HepG2 (cell line): ENCODE measurements around the gene CHRNA5.

Experiments
- ATF4 ChIP-seq, 2 experiments: fragments of 450-650 bp in 1 of 2; sonication (generic) in 1 of 2; formaldehyde crosslinking; IDR thresholded peaks; 2 replicates each; pipeline versions ENCODE4 v1.5.0 to v1.8.0; 2020 to 2022; ENCODE audit warnings: mild to moderate bottlenecking in 1 of 2, missing genetic modification reagents in 1 of 2
- CTCF ChIP-seq: sonication (generic); formaldehyde crosslinking; IDR thresholded peaks from 2 replicates; pipeline ENCODE4 v1.5.0; 2020; ENCODE audit warnings: mild to moderate bottlenecking, missing genetic modification reagents, moderate library complexity
- EP300 ChIP-seq, 3 experiments: sonication (generic) in 1 of 3; formaldehyde crosslinking in 1 of 3; IDR thresholded peaks; 2 replicates each; pipeline versions ENCODE4 v1.5.1 to v1.6.1; 2011 to 2020; ENCODE audit warnings: low read depth in 2 of 3, low read length in 2 of 3, borderline replicate concordance in 1 of 3, improper control_type of control experiment in 1 of 3, mild to moderate bottlenecking in 1 of 3, missing genetic modification reagents in 1 of 3, moderate library complexity in 1 of 3
- EZH2 ChIP-seq: conservative IDR thresholded peaks from 2 replicates; pipeline ENCODE4 v1.6.1; 2012; ENCODE audit warnings: mild to moderate bottlenecking, low read depth, low read length, moderate library complexity
- HNF1A ChIP-seq, 2 experiments: sonication (generic) in 1 of 2; formaldehyde crosslinking in 1 of 2; IDR thresholded peaks; 2 replicates each; pipeline versions ENCODE4 v1.4.0 to v1.6.1; 2016 to 2020; ENCODE audit warnings: borderline replicate concordance in 1 of 2, low read depth in 1 of 2, mild to moderate bottlenecking in 1 of 2, missing genetic modification reagents in 1 of 2
- HOXA9 ChIP-seq: sonication (generic); formaldehyde crosslinking; IDR thresholded peaks from 2 replicates; pipeline ENCODE4 v1.8.1; 2022; ENCODE audit warnings: missing genetic modification reagents, mild to moderate bottlenecking, moderate library complexity, borderline replicate concordance
- IRF2 ChIP-seq: IDR thresholded peaks from 2 replicates; pipeline ENCODE4 v1.6.1; 2018; ENCODE audit warnings: missing genetic modification reagents, missing compliant biosample characterization
- MAFF ChIP-seq: IDR thresholded peaks from 2 replicates; pipeline ENCODE4 v1.6.1; 2011; ENCODE audit warnings: low read depth, low read length, improper control_type of control experiment
- SALL1 ChIP-seq: sonication (generic); formaldehyde crosslinking; IDR thresholded peaks from 2 replicates; pipeline ENCODE4 v1.8.0; 2022; ENCODE audit warnings: mild to moderate bottlenecking, missing genetic modification reagents
- SRSF1 ChIP-seq: fragments of 200-400 bp; formaldehyde crosslinking; optimal IDR thresholded peaks from 2 replicates; pipeline ENCODE3; 2017; ENCODE audit warnings: mild to moderate bottlenecking, low read depth, low read length, moderate library complexity
- ZBTB7A ChIP-seq: sonication (generic); formaldehyde crosslinking; IDR thresholded peaks from 2 replicates; pipeline ENCODE4 v1.8.0; 2022; ENCODE audit warnings: mild to moderate bottlenecking, missing genetic modification reagents
- ZNF703 ChIP-seq: sonication (generic); formaldehyde crosslinking; IDR thresholded peaks from 2 replicates; pipeline ENCODE4 v1.5.1; 2020; ENCODE audit warnings: missing genetic modification reagents, mild to moderate bottlenecking, moderate library complexity, borderline replicate concordance
- ZSCAN30 ChIP-seq: sonication (generic); formaldehyde crosslinking; IDR thresholded peaks from 2 replicates; pipeline ENCODE4 v1.5.0; 2020; ENCODE audit warnings: mild to moderate bottlenecking, missing genetic modification reagents

GRCh38 chr15:78629716-78630065 is 64.4 kb downstream of the CHRNA5 start:
- TF ChIP-seq EP300 (IDR thresholded peaks at IDR 0.05; ENCODE audit: low read depth in 2 of 2, low read length in 2 of 2) (no peak), EP300 (CRISPR knock-in tag; IDR thresholded peaks at IDR 0.05; ENCODE audit: borderline replicate concordance) (no peak), MAFF (no peak), EZH2 (no peak), ATF4 (CRISPR knock-in tag; IDR thresholded peaks at IDR 0.05) (no peak), HNF1A (IDR thresholded peaks at IDR 0.05; ENCODE audit: low read depth) (no peak), HNF1A (CRISPR knock-in tag; IDR thresholded peaks at IDR 0.05; ENCODE audit: borderline replicate concordance) (no peak), CTCF (no peak), IRF2 (no peak), SALL1 (CRISPR knock-in tag) (no peak), ZNF703 (CRISPR knock-in tag) (no peak), HOXA9 (CRISPR knock-in tag) (no peak), ZBTB7A (no peak), SRSF1 (no peak), ZSCAN30 (CRISPR knock-in tag) (no peak)
